OCI-LY3 (cell line): ENCODE data around the gene RASSF1.

Experiments
- H2AFZ ChIP-seq: fragments of 200-600, 300-600 bp; shearing (Covaris generic); 2 replicates; pipeline ENCODE4 v1.6.0; 2014; ENCODE audit warnings: antibody characterized with exemption, low read depth, low read length
- H3K27ac ChIP-seq: fragments of 200-600, 300-600 bp; sonication (generic); 2 replicates; pipeline ENCODE4 v1.5.1; 2014; ENCODE audit warnings: mild to moderate bottlenecking, low read length, moderate library complexity, mixed read lengths
- H3K27me3 ChIP-seq: fragments of 200-600, 300-600 bp; sonication (generic); 2 replicates; pipeline ENCODE4 v1.6.1; 2014; ENCODE audit warnings: low read depth, low read length, mixed read lengths
- H3K36me3 ChIP-seq: fragments of 200-600, 300-600 bp; sonication (generic); replicated peaks from 2 replicates; pipeline ENCODE3; 2014; ENCODE audit warnings: low read depth, low read length, mixed read lengths
- H3K4me1 ChIP-seq: fragments of 300-600, 200-600 bp; sonication (generic); 2 replicates; pipeline ENCODE4 v1.6.1; 2014; ENCODE audit warnings: low read length, mixed read lengths
- H3K4me2 ChIP-seq: fragments of 200-600, 300-600 bp; sonication (generic); 2 replicates; pipeline ENCODE4 v1.6.1; 2014; ENCODE audit warnings: low read length, mixed read lengths
- H3K4me3 ChIP-seq: fragments of 300-600, 200-600 bp; sonication (generic); 2 replicates; pipeline ENCODE4 v1.5.1; 2014; ENCODE audit warnings: antibody characterized with exemption, mild to moderate bottlenecking, low read length, moderate library complexity
- H3K79me2 ChIP-seq: fragments of 300-600, 200-600 bp; shearing (Covaris generic); 2 replicates; pipeline ENCODE4 v1.6.1; 2014; ENCODE audit warnings: mild to moderate bottlenecking, low read length, mixed read lengths
- H3K9ac ChIP-seq: fragments of 300-600, 200-600 bp; shearing (Covaris generic); 2 replicates; pipeline ENCODE4 v1.6.0; 2014; ENCODE audit warnings: mild to moderate bottlenecking, low read length, moderate library complexity
- H3K9me3 ChIP-seq: fragments of 200-600, 300-600 bp; shearing (Covaris generic); 2 replicates; pipeline ENCODE4 v1.6.1; 2014; ENCODE audit warnings: low read length, mixed read lengths; ENCODE audit not compliant: insufficient read depth
- H4K20me1 ChIP-seq: fragments of 200-600, 300-600 bp; sonication (generic); 2 replicates; pipeline ENCODE4 v1.6.1; 2016; ENCODE audit warnings: low read length, mixed read lengths; ENCODE audit not compliant: insufficient read depth
- CTCF ChIP-seq: fragments of 200-600, 300-600 bp; sonication (generic); IDR thresholded peaks from 2 replicates; pipeline ENCODE4 v1.5.1; 2014; ENCODE audit warnings: antibody characterized with exemption, low read length, low read depth
- EZH2phosphoT487 ChIP-seq: fragments of 200-600 bp; shearing (Covaris generic); IDR thresholded peaks from 2 replicates; pipeline ENCODE4 v1.6.1; 2018; ENCODE audit warnings: antibody characterized with exemption, mixed run types, low read depth

RASSF1 gene

GRCh38 chr3:50300681-50301254 is 39.9 kb downstream of the RASSF1 start:
- no peaks in the 10 kb centered on the region for H3K27me3 ChIP-seq
- H3K9ac ChIP-seq: no peak overlapping the region
- H3K4me3 ChIP-seq: peak overlapping the region; percentile 78; the same call in 1 of the 2 replicates
- H3K4me2 ChIP-seq: peak overlapping the region; percentile 83
- H3K9me3 ChIP-seq: no peaks in the 10 kb centered on the region
- H3K4me1 ChIP-seq: peaks cover 16% of the 10 kb centered on the region
- H2AFZ ChIP-seq: no peak overlapping the region
- H4K20me1 ChIP-seq: no peaks in the 10 kb centered on the region
- TF ChIP-seq EZH2phosphoT487 (no peak), CTCF (no peak)
- no peaks in the 10 kb centered on the region for H3K36me3 ChIP-seq
- no peak overlapping the region for H3K27ac ChIP-seq
- H3K79me2 ChIP-seq: 0 out of 2 replicates have a peak, but pooled peaks cover 7% of the 10 kb centered on the region

GRCh38 chr3:50299929-50300680 is 40.5 kb downstream of the RASSF1 start:
- Histone ChIP-seq H2AFZ (peak overlapping the region; percentile 38; the same call in 1 of the 2 replicates), H3K36me3 (no peaks in the 10 kb centered on the region), H4K20me1 (no peaks in the 10 kb centered on the region), H3K27me3 (no peaks in the 10 kb centered on the region), H3K4me3 (peak overlapping the region; percentile 78), H3K9ac (peak overlapping the region; percentile 56), H3K9me3 (no peaks in the 10 kb centered on the region), H3K27ac (peak overlapping the region; percentile 10; the same call in 1 of the 2 replicates), H3K79me2 (0 out of 2 replicates have a peak, but pooled peaks cover 7% of the 10 kb centered on the region), H3K4me2 (peak overlapping the region; percentile 83), H3K4me1 (peaks cover 16% of the 10 kb centered on the region)
- TF ChIP-seq EZH2phosphoT487 (no peak), CTCF (no peak)

GRCh38 chr3:50299638-50299928 is 41.1 kb downstream of the RASSF1 start:
- no peaks in the 10 kb centered on the region for H4K20me1 ChIP-seq
- peaks cover 16% of the 10 kb centered on the region for H3K4me1 ChIP-seq
- 0 out of 2 replicates have a peak, but pooled peaks cover 7% of the 10 kb centered on the region for H3K79me2 ChIP-seq
- H3K9ac ChIP-seq: peak overlapping the region; percentile 56
- H3K27ac ChIP-seq: peak overlapping the region; percentile 10; the same call in 1 of the 2 replicates
- no peaks in the 10 kb centered on the region for H3K36me3 ChIP-seq
- TF ChIP-seq CTCF: no peak
- no peak for TF ChIP-seq EZH2phosphoT487
- no peaks in the 10 kb centered on the region for H3K9me3 ChIP-seq
- peak overlapping the region; percentile 38; the same call in 1 of the 2 replicates for H2AFZ ChIP-seq
- H3K4me2 ChIP-seq: peak overlapping the region; percentile 83
- H3K4me3 ChIP-seq: peak overlapping the region; percentile 78
- H3K27me3 ChIP-seq: no peaks in the 10 kb centered on the region

GRCh38 chr3:50298836-50299637 is 41.6 kb downstream of the RASSF1 start, which contains the start of the genes HYAL3 and NAA80:
TSS of gene HYAL3 (minus strand) at chr3:50299405. CDS start at chr3:50295602, 3,803 bp downstream.
TSS of gene NAA80 (minus strand) at chr3:50299405. CDS start at chr3:50297463, 1,942 bp downstream.
- peak within 1 kb of the TSS; percentile 69 for H3K27ac ChIP-seq
- H3K4me1 ChIP-seq: peaks cover 16% of the 10 kb centered on the region
- peak within 1 kb of the TSS; percentile 87 for H3K4me2 ChIP-seq
- no peaks in the 10 kb centered on the region for H3K9me3 ChIP-seq
- peak; percentile 47 for TF ChIP-seq CTCF
- no peak for TF ChIP-seq EZH2phosphoT487
- peak within 1 kb of the TSS; percentile 87 for H3K9ac ChIP-seq
- 0 out of 2 replicates have a peak, but pooled peaks cover 7% of the 10 kb centered on the region for H3K79me2 ChIP-seq
- H4K20me1 ChIP-seq: no peaks in the 10 kb centered on the region
- H2AFZ ChIP-seq: peak within 1 kb of the TSS; percentile 77
- H3K36me3 ChIP-seq: no peaks in the 10 kb centered on the region
- peak within 1 kb of the TSS; percentile 84 for H3K4me3 ChIP-seq
- no peaks in the 10 kb centered on the region for H3K27me3 ChIP-seq
